Right ventricle myocardium inferior (tissue), 1 donor: ENCODE results near the gene LRRC17. TPM values are rescaled to one million over a fixed set of nuclear protein-coding genes. Genes with fewer than 3 reads are reported as not detected.
"Not testable (repeated sequence)": the region's sequence is repeated elsewhere in the genome, so short reads cannot be mapped to it uniquely, and the experiment has no call there.

Source experiments
- ATAC-seq: fragments of 200-7000 bp; cut with Tn5 transposase; one replicate; pipeline ENCODE4 v1.9.1; 2020; ENCODE audit warnings: mild to moderate bottlenecking, moderate library complexity
- DNase-seq: peaks from one replicate; pipeline ENCODE4 v3.0.0; 2021; ENCODE audit errors: missing footprints
- intact Hi-C: fragments of 100-400 bp; cut with DNase I; formaldehyde crosslinking; loops from one replicate; pipeline ENCODE4 v1.11.0; 2022
- total RNA-seq: library from RNA; stranded (reverse); fragmentation: NEBNext Ultra II Directional; extraction: Animal tissue kit (Norgen Biotek cat#: 25700); gene quantifications from one replicate; pipeline ENCODE4 v1.2.1, GENCODE V29; 2021
- donor health status: DM: no; HTN: yes; CAD: no; lungs with severe emphysema.

Gene LRRC17
- total RNA-seq, 1 donor from 2014 or later: 2.1 TPM

GRCh38 chr7:102933763-102934162, 21.0 kb downstream of the LRRC17 start:
- intact Hi-C loops: no loop called here
- ATAC-seq (peak; percentile 97), DNase-seq (peak; percentile 85)

DNA sequence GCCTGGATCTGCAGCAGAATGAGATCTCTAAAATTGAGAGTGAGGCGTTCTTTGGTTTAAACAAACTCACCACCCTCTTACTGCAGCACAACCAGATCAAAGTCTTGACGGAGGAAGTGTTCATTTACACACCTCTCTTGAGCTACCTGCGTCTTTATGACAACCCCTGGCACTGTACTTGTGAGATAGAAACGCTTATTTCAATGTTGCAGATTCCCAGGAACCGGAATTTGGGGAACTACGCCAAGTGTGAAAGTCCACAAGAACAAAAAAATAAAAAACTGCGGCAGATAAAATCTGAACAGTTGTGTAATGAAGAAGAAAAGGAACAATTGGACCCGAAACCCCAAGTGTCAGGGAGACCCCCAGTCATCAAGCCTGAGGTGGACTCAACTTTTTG, 21.4 kb downstream of the LRRC17 start:
- intact Hi-C loops: no loop called here
- DNase-seq (no peak), ATAC-seq (peak; percentile 3)

DNA sequence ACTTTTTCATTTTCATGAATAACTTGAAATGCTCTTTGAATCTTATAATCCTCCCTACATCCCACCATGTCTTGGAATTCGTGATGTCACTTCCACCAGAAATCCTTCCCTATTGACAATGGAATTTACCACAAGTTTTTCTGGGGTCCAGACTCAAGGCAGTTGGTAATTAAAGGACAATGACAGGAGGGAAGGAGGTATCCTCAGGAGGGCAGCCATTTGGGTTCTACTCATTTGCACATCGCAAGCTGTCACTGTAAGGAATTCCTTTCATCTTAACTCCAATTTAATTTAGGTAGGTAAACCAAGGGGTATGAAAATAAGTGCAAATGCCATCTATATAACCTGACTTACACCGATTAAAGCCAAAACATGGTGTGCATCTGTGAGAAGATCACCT, 21.9 kb downstream of the LRRC17 start:
- DNase-seq: no peak
- intact Hi-C loops: no loop called here
- no peak for ATAC-seq

DNA sequence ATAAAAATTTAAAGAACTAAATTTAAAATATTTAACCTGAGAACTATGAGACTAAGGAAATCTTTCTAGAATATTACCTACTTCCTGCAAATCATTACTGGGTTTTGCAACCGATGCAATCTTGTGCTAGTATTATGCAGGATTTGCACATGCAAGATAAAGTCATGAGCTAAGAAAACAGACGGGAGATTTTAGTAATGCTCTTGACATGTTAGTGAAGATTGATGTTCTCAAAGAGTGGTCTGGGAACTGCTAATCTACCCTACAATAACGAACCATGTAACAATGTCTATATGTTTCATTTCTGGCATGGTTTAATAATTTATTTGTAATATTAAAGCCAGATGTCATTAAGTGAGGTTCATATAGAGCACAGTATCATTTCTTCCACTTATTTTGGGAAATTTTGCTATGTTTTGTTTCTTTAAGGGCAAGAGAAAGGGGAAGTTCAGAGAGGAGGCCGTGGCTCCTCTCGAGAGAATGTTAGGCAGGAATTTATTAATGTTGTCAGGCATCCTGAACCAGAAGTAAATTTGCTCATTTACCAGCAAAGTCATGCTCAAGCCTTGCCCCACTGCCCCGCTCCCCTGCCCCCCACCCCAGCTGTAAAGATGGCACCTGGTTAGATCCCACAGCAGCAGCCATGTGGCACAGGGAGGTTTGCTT, 22.8 kb downstream of the LRRC17 start:
- ATAC-seq (no peak), DNase-seq (no peak)
- intact Hi-C loops: no loop called here

GRCh38 chr7:102938679-102939078, 25.9 kb downstream of the LRRC17 start:
- ATAC-seq (no peak), DNase-seq (no peak)
- intact Hi-C loops: no loop called here

DNA sequence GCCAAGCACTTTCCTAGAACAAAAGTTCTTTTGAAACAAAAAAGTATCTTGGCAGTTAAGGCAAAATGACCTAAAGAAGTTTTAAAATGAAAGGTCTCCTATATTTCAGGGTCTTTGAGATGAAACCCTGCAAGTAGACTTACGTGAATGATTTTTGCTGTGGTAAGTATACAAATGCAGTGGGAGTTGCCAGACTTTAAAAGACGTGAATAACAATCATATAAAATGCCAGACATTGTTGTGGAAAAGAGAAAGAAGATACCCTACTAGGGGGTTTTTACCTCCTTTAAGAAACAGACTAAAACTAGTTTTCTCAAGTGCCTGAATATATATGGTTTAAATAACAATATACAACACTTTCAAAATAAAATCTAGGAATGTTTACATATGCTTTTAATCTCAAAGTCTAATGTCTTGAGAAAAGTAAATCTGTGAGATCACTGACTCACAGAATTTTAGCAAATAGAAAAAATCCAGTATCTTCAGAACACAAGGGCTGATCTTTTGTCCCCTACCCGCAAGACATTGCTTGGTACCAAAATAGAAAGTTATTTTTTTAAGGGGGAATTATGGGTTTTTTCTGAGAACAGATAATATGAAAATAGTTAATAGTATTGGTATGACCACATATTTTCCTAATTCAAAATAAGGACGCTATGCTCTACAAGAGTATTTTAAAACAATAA, 29.5 kb downstream of the LRRC17 start:
- no peak for ATAC-seq
- no peak for DNase-seq
- intact Hi-C loops: no loop called here

DNA sequence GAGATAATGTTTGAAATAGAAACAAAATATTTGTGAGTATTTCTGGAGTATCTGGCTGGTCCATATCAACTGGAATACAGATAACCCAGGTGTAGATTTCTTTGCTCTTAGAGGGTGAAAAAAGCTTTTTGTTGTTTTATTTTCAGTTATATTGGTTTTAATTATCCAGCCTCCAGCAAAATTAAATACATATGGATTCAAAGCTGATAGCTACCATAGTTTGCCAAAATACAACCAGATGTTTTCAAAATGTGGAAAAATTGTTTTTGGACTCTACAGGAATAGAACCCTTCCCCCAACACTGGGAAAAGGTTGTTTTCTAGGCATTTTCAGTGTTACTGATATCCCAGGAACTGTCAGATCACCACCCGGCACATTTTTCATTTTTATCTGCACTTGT, 30.1 kb downstream of the LRRC17 start:
- intact Hi-C loops: no loop called here

GRCh38 chr7:102943423-102944169, 30.8 kb downstream of the LRRC17 start:
- DNase-seq (no peak), ATAC-seq (no peak)
- intact Hi-C loops: no loop called here

More for the DNA sequence above, 30.1 kb downstream of the LRRC17 start:
- ATAC-seq (no peak), DNase-seq (no peak)

GRCh38 chr7:102944241-102944640, 31.4 kb downstream of the LRRC17 start:
- DNase-seq (no peak), ATAC-seq (no peak)
- intact Hi-C loops: no loop called here

GRCh38 chr7:102951839-102952238, 39.0 kb downstream of the LRRC17 start:
- DNase-seq: no peak
- ATAC-seq: no peak
- intact Hi-C loops: no loop called here

GRCh38 chr7:102953406-102953805, 40.6 kb downstream of the LRRC17 start:
- ATAC-seq (no peak), DNase-seq (no peak)
- intact Hi-C loops: no loop called here

DNA sequence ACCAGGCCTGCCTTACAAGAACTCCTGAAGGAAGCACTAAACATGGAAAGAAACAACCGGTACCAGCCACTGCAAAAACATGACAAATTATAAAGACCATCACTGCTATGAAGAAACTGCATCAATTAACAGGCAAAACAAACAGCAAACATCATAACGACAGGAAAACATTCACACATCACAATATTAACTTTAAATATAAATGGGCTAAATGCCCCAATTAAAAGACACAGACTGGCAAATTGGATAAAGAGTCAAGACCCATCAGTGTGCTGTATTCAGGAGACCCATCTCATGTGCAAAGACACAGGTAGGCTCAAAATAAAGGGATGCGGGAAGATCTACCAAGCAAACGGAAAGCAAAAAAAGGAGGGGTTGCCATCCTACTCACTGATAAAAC, 41.6 kb downstream of the LRRC17 start:
- ATAC-seq, DNase-seq, intact Hi-C loops: not testable (repeated sequence)

DNA sequence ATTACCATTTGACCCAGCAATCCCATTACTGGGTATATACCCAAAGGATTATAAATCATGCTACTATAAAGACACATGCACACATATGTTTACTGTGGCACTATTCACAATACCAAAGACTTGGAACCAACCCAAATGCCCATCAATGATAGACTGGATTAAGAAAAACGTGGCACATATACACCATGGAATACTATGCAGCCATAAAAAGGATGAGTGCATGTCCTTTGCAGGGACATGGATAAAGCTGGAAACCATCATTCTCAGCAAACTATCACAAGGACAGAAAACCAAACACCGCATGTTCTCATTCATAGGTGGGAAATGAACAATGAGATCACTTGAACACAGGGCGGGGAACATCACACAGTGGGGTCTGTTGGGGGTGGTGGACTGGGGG, 45.2 kb downstream of the LRRC17 start:
- intact Hi-C loops, DNase-seq, ATAC-seq: not testable (repeated sequence)

GRCh38 chr7:102961993-102962392, 49.2 kb downstream of the LRRC17 start:
- ATAC-seq, DNase-seq, intact Hi-C loops: not testable (repeated sequence)

DNA sequence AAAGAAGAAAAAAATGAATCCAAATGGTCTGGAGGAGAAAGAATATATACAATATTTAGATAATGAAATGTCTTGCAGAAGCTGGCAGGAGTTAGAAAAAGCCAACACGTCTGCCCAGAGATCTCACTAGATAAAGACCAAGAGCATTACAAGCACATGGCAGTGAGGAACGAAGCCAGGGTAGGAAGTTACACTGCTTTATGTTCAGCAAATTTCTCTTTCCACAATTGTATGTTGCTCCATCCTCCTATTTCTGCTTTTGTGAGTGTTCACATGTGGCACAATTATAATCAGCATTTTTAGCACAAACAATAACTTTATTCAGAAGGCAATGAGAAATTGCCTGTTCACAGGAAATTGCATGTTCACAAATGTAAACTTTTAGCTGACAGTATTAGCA, 53.7 kb downstream of the LRRC17 start:
- intact Hi-C loops: no loop called here
- ATAC-seq: no peak
- no peak for DNase-seq

DNA sequence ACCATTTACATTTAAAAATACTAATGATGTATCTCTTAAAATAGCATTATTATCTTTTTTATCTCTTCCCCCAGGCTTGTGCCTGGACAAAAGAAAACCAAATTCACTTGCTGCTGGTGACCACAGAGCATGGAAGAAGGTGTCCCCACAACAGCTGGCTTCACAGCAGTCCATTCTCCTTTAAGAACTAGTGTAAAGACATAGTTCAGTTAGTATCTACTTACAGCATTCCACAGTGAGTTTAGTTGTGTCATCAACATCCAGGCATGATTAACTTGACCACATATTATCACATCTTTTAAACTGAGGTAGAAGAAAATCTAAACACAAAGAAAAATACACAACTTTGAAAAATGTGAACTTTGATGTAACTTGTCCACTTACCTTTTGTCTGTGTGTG, 55.0 kb downstream of the LRRC17 start:
- intact Hi-C loops: no loop called here
- ATAC-seq: no peak
- no peak for DNase-seq

DNA sequence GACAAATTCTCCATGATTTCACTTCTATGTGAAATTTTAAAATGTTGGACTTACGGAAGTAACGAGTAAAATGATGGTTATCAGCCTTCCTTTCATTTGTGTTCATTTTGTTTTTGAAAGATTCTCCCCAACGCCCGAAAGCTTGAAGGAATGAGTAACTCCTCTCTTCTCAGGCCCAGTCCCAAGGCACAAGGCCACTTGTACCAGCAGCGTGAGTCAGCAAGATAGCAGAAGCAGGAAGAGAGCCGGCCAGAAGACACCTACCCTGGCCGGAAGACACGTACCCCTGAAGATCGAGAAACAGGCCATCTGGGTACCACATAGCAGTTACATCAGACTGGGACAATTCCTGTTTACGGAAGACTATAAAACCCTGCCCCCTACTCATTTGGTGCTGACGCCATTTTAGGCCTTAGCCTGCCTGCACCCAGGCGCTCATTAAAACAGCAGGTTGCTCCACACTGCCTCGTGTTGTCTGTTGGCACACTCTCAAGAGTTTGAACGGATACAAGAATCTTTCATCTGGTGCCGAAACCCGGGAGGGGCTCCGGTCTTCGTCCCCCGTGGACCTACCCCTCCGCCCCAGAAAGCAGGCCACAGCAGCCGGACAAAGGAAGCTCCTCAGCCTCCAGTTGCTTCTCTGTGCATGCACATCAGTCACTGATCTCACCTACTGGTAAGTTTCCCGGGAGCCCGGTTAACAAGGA, 60.4 kb downstream of the LRRC17 start:
- intact Hi-C loops: no loop called here
- no peak for DNase-seq

DNA sequence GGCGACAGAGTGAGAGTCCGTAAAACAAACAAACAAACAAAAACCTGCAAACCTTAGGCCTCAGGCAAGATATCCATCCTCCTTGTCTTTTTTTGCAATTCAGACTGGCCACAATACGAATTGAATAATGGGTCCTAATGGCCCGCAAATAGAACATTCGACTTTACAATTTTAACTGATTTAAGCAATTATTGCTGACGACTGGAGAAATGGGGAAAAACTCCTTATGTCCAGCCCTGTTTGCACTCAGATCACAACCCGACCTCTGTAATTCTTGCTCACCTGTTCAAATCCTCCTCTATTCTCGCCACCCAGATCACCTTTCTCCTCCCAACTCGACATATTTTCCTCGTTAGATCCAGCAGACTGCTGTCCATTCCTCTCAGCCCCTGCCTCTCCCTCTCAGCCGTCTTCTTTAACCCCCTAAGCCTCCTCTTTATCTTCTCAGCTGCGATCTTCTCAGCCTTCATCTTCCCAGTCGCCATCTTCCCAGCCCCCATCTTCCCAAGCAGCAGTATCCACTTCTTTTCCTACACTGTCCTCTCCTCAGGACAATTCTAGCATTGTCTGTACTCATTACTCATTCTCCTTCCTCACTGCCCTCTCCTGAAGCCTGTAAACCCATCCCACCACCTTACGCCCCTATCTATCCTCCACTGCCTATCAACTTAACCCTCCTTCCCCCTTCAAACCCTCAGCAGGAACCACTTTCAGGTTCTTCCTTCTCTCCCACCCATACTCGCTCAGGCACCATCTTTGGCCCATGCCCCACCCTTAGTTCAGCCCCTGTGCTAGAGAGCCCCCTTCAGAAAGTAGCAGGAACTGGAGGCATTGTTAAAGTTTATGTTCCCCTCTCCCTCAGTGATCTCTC, 61.8 kb downstream of the LRRC17 start:
- DNase-seq: no peak
- intact Hi-C loops: no loop called here
- ATAC-seq: no peak

More for the DNA sequence above, 60.4 kb downstream of the LRRC17 start:
- no peak for ATAC-seq
